C4-2B (cell line): ENCODE measurements around the gene SMG6.

ENCODE experiments used
- CTCF ChIP-seq: fragments of 450-650 bp; conservative IDR thresholded peaks from 2 replicates; pipeline ENCODE4 v1.5.1; 2017; ENCODE audit warnings: mild to moderate bottlenecking
- ZFX ChIP-seq: fragments of 450-650 bp; IDR thresholded peaks from 2 replicates; pipeline ENCODE4 v1.6.1; 2017

DNA sequence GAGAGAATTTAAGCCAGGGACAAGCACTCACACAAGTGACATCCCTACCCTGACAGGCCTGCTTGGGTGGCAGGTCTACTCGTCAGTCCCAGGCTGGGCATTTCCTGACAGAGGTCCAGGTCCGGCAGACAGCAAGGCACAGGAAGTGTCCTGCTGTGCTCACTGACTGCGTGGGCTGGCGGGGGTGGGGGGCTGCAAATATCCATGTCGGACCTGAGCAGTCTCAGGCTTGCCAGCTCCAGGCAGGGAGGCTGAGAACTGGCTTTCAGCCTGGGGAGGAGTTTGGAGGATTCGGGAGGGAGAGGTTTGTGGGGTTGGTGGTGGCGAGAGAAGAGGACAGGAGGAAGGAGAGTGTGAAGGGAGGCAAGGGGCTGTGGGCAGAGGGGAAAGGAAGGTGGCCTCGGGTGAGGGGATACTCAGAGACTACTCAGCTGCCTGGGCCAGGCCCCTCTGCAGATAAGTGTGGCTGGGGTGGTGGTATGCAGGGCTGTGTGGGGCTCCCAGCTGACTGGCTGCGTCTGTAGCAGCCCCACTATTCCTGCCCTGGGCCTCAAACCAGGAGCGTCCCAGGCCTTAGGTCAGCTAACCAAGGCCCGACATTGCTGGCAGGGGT lies 240.9 kb downstream of the SMG6 start:
- no peak for TF ChIP-seq CTCF
- no peak for TF ChIP-seq ZFX
